GM06990 (cell line): ENCODE data around the gene WDFY4.

Experiments
- DNase-seq: peaks from one replicate; pipeline ENCODE4 v3.0.0-alpha.2; 2011; ENCODE audit not compliant: insufficient read length; ENCODE audit errors: extremely low read depth
- H3K27me3 ChIP-seq: replicated peaks from 2 replicates; pipeline ENCODE4 v1.6.0; 2011; ENCODE audit warnings: low read length; ENCODE audit not compliant: control insufficient read depth, insufficient read depth
- H3K36me3 ChIP-seq: 2 replicates; pipeline ENCODE4 v1.5.1; 2011; ENCODE audit warnings: low read length; ENCODE audit not compliant: control insufficient read depth, insufficient read depth
- H3K4me3 ChIP-seq: replicated peaks from 2 replicates; pipeline ENCODE4 v1.5.1; 2011; ENCODE audit warnings: low read depth, mild to moderate bottlenecking, control low read depth, low read length
- CTCF ChIP-seq: IDR thresholded peaks from 2 replicates; pipeline ENCODE4 v1.5.1; 2011; ENCODE audit warnings: low read length, control low read depth, mild to moderate bottlenecking, inconsistent platforms; ENCODE audit not compliant: insufficient read depth, poor library complexity, severe bottlenecking

WDFY4 gene

GRCh38 chr10:48750991-48751390 is 66.3 kb downstream of the WDFY4 start:
- no peak for DNase-seq
- Histone ChIP-seq H3K36me3 (peaks cover 12% of the 10 kb centered on the region), H3K4me3 (no peak overlapping the region), H3K27me3 (no peaks in the 10 kb centered on the region)
- no peak for TF ChIP-seq CTCF

GRCh38 chr10:48751730-48752129 is 67.1 kb downstream of the WDFY4 start:
- H3K4me3 ChIP-seq, result no peak overlapping the region
- DNase-seq, result no peak
- no peaks in the 10 kb centered on the region for H3K27me3 ChIP-seq

GRCh38 chr10:48758411-48758810 is 73.7 kb downstream of the WDFY4 start:
- Histone ChIP-seq H3K36me3 (peaks cover 14% of the 10 kb centered on the region), H3K4me3 (no peak overlapping the region), H3K27me3 (no peaks in the 10 kb centered on the region)
- DNase-seq, result no peak
- TF ChIP-seq CTCF, result no peak

More at GRCh38 chr10:48751730-48752129, 67.1 kb downstream of the WDFY4 start:
- TF ChIP-seq CTCF, result no peak
- H3K36me3 ChIP-seq, result peaks cover 12% of the 10 kb centered on the region

- DNase-seq, result no peak
- no peak for TF ChIP-seq CTCF
- peaks cover 14% of the 10 kb centered on the region for H3K36me3 ChIP-seq
- no peak overlapping the region for H3K4me3 ChIP-seq
- H3K27me3 ChIP-seq, result no peaks in the 10 kb centered on the region
Observed at GRCh38 chr10:48759113-48759901, 74.6 kb downstream of the WDFY4 start.

DNA sequence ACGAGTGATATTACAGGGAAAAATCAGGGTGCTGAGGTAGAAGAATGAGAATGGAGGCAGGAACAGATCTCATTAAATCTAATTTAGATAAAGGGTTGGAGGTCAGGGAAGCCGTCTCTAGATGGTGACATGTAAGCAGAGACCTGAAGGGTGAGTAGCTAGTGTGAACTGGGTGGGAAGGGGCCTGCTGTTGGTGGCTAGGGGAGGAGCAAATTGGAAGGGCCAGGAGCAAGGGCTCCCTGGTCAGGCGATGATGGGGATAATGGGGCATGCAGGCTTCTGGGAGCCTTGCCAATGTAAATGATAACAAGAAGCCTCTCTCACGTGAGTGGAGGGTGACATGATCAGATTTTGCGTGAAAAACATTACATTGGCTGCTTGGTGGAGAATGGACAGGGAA is 76.3 kb downstream of the WDFY4 start:
- TF ChIP-seq CTCF, result no peak
- Histone ChIP-seq H3K36me3 (peaks cover 14% of the 10 kb centered on the region), H3K4me3 (no peak overlapping the region), H3K27me3 (no peaks in the 10 kb centered on the region)
- no peak for DNase-seq
